ENCODE measurements around the gene LCNL1. TPM values are rescaled to one million over a fixed set of nuclear protein-coding genes. Genes with fewer than 3 reads are reported as not detected.

Gene LCNL1
- polyA plus RNA-seq, 1 donor (not counting 4 experiments of a cell fraction or from before 2014, with no cell fraction given), result not detected

- DNase-seq (ENCODE audit: low read depth, low spot score) (no peak), FAIRE-seq (no peak)
- Histone ChIP-seq H3K27ac (ENCODE audit: control insufficient read depth, insufficient read depth, low read length) (no peak overlapping the region), H2AFZ (ENCODE audit: control insufficient read depth, low read length) (peak overlapping the region; percentile 95), H3K9me1 (ENCODE audit: control insufficient read depth, extremely low read depth, insufficient read depth, low read length) (no peaks in the 10 kb centered on the region), H3K9me3 (ENCODE audit: control insufficient read depth, low read depth, low read length) (no peaks in the 10 kb centered on the region), H3K9ac (ENCODE audit: control insufficient read depth, extremely low read depth, insufficient read depth, low read length) (peak overlapping the region; percentile 65), H3K4me3 (ENCODE audit: control insufficient read depth in 2 of 3, extremely low read depth in 1 of 3, insufficient read depth in 2 of 3, low read depth in 1 of 3, low read length in 3 of 3) (peak overlapping the region; percentile 63 to 70 (median 65)), H3K79me2 (ENCODE audit: control insufficient read depth, insufficient read depth, low read length) (no peaks in the 10 kb centered on the region), H3K4me2 (ENCODE audit: control insufficient read depth, extremely low read depth, insufficient read depth, low read depth, low read length) (peak overlapping the region; percentile 94), H3K27me3 (ENCODE audit: control insufficient read depth, extremely low read depth, insufficient read depth, low read length) (no peaks in the 10 kb centered on the region), H3K36me3 (ENCODE audit: control insufficient read depth in 2 of 2, extremely low read depth in 1 of 2, insufficient read depth in 2 of 2, low read length in 2 of 2) (no peaks in the 10 kb centered on the region), H3K4me1 (ENCODE audit: control insufficient read depth, extremely low read depth, insufficient read depth, low read length) (peaks cover 12% of the 10 kb centered on the region), H4K20me1 (ENCODE audit: control insufficient read depth, extremely low read depth, insufficient read depth, low read length) (no peaks in the 10 kb centered on the region)
- TF ChIP-seq CTCF (optimal IDR thresholded peaks at IDR 0.05 in 1 of 3, IDR thresholded peaks at IDR 0.05 in 1 of 3, conservative IDR thresholded peaks at IDR 0.05 in 1 of 3; ENCODE audit: extremely low read depth in 1 of 3, insufficient read depth in 2 of 3, low read length in 3 of 3), result no peak
- no peak for TF ChIP-seq EZH2 (IDR thresholded peaks at IDR 0.05; ENCODE audit: low read length)
- dilution Hi-C loops (cut with MboI; ENCODE audit: extremely low pct_ligation_motif_present, low sequenced_read_pairs), result no loop called here
Measured at GRCh38 chr9:136950656-136951276, 32.0 kb upstream of the LCNL1 start.

GRCh38 chr9:136951541-136952320 lies 31.1 kb upstream of the LCNL1 start, which contains the start of gene LCN12:
Gene LCN12, plus strand, starts transcription at chr9:136952273. Its CDS starts 55 bp downstream, at chr9:136952328.
- Histone ChIP-seq H3K9ac (ENCODE audit: control insufficient read depth, extremely low read depth, insufficient read depth, low read length) (no peak within 1 kb of the TSS), H3K27me3 (ENCODE audit: control insufficient read depth, extremely low read depth, insufficient read depth, low read length) (no peaks in the 10 kb centered on the region)
- no peak for FAIRE-seq

More at GRCh38 chr9:136951541-136952320, 31.1 kb upstream of the LCNL1 start, which contains the start of gene LCN12:
- H3K9me3 ChIP-seq (ENCODE audit: control insufficient read depth, low read depth, low read length), result no peaks in the 10 kb centered on the region
- peaks cover 12% of the 10 kb centered on the region for H3K4me1 ChIP-seq (ENCODE audit: control insufficient read depth, extremely low read depth, insufficient read depth, low read length)
- DNase-seq (ENCODE audit: low read depth, low spot score), result no peak
- no peaks in the 10 kb centered on the region for H4K20me1 ChIP-seq (ENCODE audit: control insufficient read depth, extremely low read depth, insufficient read depth, low read length)
- no peak within 1 kb of the TSS for H3K27ac ChIP-seq (ENCODE audit: control insufficient read depth, insufficient read depth, low read length)
- no peaks in the 10 kb centered on the region for H3K79me2 ChIP-seq (ENCODE audit: control insufficient read depth, insufficient read depth, low read length)
- TF ChIP-seq EZH2 (IDR thresholded peaks at IDR 0.05; ENCODE audit: low read length) (no peak), CTCF (optimal IDR thresholded peaks at IDR 0.05 in 1 of 3, IDR thresholded peaks at IDR 0.05 in 1 of 3, conservative IDR thresholded peaks at IDR 0.05 in 1 of 3; ENCODE audit: extremely low read depth in 1 of 3, insufficient read depth in 2 of 3, low read length in 3 of 3) (no peak)
- H3K4me3 ChIP-seq (ENCODE audit: control insufficient read depth in 2 of 3, extremely low read depth in 1 of 3, insufficient read depth in 2 of 3, low read depth in 1 of 3, low read length in 3 of 3), result no peak within 1 kb of the TSS
- dilution Hi-C loops (cut with MboI; ENCODE audit: extremely low pct_ligation_motif_present, low sequenced_read_pairs), result no loop called here
- H3K36me3 ChIP-seq (ENCODE audit: control insufficient read depth in 2 of 2, extremely low read depth in 1 of 2, insufficient read depth in 2 of 2, low read length in 2 of 2), result no peaks in the 10 kb centered on the region
- no peak within 1 kb of the TSS for H3K4me2 ChIP-seq (ENCODE audit: control insufficient read depth, extremely low read depth, insufficient read depth, low read depth, low read length)
- no peak within 1 kb of the TSS for H2AFZ ChIP-seq (ENCODE audit: control insufficient read depth, low read length)
- no peaks in the 10 kb centered on the region for H3K9me1 ChIP-seq (ENCODE audit: control insufficient read depth, extremely low read depth, insufficient read depth, low read length)
